ENCODE results near the gene RTP4.
"Not testable (repeated sequence)": the region's sequence is repeated elsewhere in the genome, so short reads cannot be mapped to it uniquely, and the experiment has no call there.

Gene RTP4

DNA sequence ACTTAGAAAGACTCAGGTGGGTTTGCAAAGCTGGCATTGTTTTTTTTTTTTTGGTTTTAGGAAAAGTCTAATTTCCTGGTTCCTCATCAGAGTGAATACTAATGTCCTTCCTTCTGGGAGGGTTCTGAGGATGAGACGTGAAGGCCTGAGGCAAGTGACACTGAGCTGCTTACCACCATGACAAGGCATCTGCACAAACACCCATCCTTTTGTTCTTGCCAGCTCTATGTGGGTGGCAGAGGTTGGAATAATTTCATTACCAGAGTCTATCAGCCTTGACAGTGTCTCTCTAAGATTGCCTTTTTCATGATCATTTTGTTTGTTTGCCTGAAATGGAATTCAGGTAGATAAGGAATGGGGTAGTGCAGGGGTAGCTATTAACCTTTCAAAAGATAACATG lies 17.1 kb downstream of the RTP4 start:
- H3K27ac Mint-ChIP-seq, result no peak overlapping the region
- H3K4me3 Mint-ChIP-seq, result no peak overlapping the region
- H3K27me3 Mint-ChIP-seq, result peaks cover 55 to 80% of the 10 kb centered on the region in 2 donors
- H3K4me1 Mint-ChIP-seq (ENCODE audit: low read depth in 2 of 2), result no peaks in the 10 kb centered on the region
- H3K9me3 Mint-ChIP-seq, result no peaks in the 10 kb centered on the region
- no peak for ATAC-seq (replicated peaks)
- DNase-seq, result no peak
- H3K36me3 Mint-ChIP-seq (ENCODE audit: insufficient read depth), result peaks cover 4% of the 10 kb centered on the region

DNA sequence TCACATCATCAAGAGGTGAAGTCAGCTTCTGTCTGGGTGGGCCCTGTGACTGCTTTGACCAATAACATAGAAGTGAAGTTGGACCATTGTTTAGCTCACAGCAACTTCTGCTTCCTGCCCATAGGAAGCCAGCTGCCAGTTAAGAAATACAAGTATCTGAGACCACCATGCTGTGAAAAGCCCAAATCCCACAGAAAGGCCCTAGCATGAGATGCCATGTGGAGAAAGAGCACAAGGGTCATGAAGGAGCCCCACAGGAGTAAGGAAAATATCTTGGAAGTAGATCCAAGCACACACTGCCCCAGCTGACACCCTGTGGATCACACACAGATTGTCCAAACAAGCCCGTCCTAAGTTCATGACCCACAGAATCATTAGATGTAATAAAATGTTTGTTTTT lies 28.5 kb downstream of the RTP4 start:
- H3K36me3 Mint-ChIP-seq (ENCODE audit: insufficient read depth), result no peaks in the 10 kb centered on the region
- no peaks in the 10 kb centered on the region for H3K9me3 Mint-ChIP-seq
- H3K4me3 Mint-ChIP-seq, result no peak overlapping the region
- no peaks in the 10 kb centered on the region for H3K4me1 Mint-ChIP-seq (ENCODE audit: low read depth in 2 of 2)
- no peak for DNase-seq
- no peak overlapping the region for H3K27ac Mint-ChIP-seq
- peaks cover 33 to 68% of the 10 kb centered on the region in 2 donors for H3K27me3 Mint-ChIP-seq
- no peak for ATAC-seq (replicated peaks)

DNA sequence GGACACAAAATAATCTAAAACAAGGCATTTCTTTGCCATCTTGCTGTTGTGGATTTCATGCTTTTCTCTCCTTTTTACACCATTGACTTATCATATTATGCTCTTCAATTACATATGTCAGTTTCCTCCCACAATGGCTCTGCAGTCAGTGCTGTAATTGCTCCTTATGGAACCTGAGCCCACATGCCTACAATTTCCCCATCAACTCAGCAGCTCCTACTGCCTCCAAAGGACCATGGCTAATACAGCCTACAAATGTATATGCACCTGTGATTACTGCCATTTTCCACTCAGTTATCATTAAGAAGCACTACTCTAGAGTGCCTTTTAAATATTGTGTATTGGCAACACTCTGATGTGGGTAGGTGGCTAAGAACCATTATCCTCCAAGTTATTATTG lies 30.8 kb downstream of the RTP4 start:
- no peak for ATAC-seq (replicated peaks)
- H3K27me3 Mint-ChIP-seq, result peaks cover 33 to 55% of the 10 kb centered on the region in 2 donors

DNA sequence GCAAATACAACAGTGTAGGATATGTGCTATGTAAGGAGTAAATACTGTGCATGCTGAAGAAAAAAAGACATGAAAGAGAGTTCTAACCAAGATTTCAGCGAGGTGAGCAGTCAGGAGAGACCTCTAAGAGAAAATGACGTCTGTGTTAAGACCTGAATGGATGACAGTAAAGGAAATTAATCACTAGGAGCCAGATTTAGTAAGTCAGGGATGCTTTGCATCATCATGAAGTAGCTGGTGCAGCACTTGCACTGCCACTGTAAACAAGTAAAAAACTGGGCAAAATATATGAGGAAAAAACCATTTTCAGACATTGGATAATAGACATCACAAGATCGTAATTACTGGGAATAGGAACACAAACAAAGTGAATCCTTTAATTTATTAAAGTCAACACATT lies 32.6 kb downstream of the RTP4 start:
- no peaks in the 10 kb centered on the region for H3K4me1 Mint-ChIP-seq (ENCODE audit: low read depth in 2 of 2)

More for the DNA sequence above, 30.8 kb downstream of the RTP4 start:
- Mint-ChIP-seq H3K36me3 (ENCODE audit: insufficient read depth) (no peaks in the 10 kb centered on the region), H3K4me3 (no peak overlapping the region), H3K27ac (no peak overlapping the region), H3K4me1 (ENCODE audit: low read depth in 2 of 2) (no peaks in the 10 kb centered on the region), H3K9me3 (no peaks in the 10 kb centered on the region)
- no peak for DNase-seq

DNA sequence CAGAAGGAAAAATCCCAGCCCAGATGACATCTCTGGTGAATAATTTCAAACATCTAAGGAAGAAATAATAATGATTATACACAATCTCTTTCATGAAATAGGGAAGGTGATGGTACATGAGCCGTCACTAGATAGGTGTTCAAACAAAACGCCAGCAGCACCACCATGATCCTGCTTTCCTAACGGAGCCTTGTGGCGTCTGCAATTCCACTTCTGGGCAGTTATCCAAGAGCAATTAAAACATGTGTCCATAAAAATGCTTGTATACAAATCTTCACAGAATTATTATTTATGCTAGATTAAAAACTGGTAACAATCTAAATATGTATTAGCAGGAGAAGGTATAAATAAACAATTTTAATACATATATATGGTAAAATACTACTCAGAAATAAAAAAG lies 33.7 kb downstream of the RTP4 start:
- DNase-seq (no peak), ATAC-seq (replicated peaks) (no peak)
- no peaks in the 10 kb centered on the region for H3K9me3 Mint-ChIP-seq
- H3K36me3 Mint-ChIP-seq (ENCODE audit: insufficient read depth), result no peaks in the 10 kb centered on the region
- peaks cover 43 to 63% of the 10 kb centered on the region in 2 donors for H3K27me3 Mint-ChIP-seq
- H3K4me1 Mint-ChIP-seq (ENCODE audit: low read depth in 2 of 2), result no peaks in the 10 kb centered on the region
- H3K4me3 Mint-ChIP-seq, result no peak overlapping the region
- H3K27ac Mint-ChIP-seq, result no peak overlapping the region

More for the DNA sequence above, 32.6 kb downstream of the RTP4 start:
- peaks cover 38 to 58% of the 10 kb centered on the region in 2 donors for H3K27me3 Mint-ChIP-seq
- no peak for ATAC-seq (replicated peaks)
- no peak for DNase-seq
- H3K27ac Mint-ChIP-seq, result no peak overlapping the region
- no peaks in the 10 kb centered on the region for H3K9me3 Mint-ChIP-seq
- no peaks in the 10 kb centered on the region for H3K36me3 Mint-ChIP-seq (ENCODE audit: insufficient read depth)
- H3K4me3 Mint-ChIP-seq, result no peak overlapping the region

DNA sequence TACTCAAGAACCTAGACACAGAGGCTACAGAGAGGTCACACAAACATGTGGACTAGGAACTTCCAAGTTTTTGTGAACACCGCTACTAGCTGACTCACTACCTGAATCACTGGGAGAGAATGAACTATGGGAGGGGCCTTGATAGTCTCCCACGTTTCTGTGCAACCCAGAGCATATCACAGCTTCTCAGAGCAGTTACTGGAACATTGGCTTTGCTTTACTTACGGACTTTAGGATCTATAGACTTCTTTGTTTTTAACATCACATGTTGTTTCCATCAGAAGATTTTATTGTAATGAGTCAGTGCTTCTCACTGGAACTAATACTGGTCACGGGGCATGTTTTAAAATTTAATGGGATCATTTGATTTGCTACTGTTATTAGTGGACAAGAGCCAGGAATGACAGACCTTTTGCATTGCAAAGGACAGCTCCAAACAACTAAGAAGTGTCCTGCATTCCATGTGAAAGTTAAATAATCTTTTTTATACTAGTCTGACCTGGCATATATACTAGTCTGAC lies 35.6 kb downstream of the RTP4 start:
- no peaks in the 10 kb centered on the region for H3K36me3 Mint-ChIP-seq (ENCODE audit: insufficient read depth)
- peaks cover 43 to 68% of the 10 kb centered on the region in 2 donors for H3K27me3 Mint-ChIP-seq
- no peaks in the 10 kb centered on the region for H3K4me1 Mint-ChIP-seq (ENCODE audit: low read depth in 2 of 2)
- no peaks in the 10 kb centered on the region for H3K9me3 Mint-ChIP-seq
- no peak overlapping the region for H3K27ac Mint-ChIP-seq
- no peak overlapping the region for H3K4me3 Mint-ChIP-seq
- ATAC-seq (replicated peaks), result no peak
- no peak for DNase-seq

DNA sequence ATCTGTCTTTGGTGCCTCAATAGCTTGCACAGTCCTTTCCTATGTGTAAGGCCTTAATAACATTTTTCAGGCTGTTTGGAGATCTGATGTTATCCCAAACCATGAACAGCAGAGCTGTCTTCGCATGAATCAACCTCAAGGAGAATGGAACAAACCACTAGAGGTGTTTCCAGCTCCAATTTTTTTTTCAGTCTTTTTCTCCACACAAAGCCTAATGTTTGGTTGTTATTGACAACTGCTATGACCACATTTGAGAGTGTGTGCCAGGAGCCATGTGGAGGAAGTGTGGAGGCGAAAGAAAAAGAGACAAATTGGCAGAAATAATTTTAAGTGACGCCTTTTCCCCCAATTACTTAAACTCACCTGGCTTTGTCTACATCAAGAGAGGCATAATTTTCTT lies 38.7 kb downstream of the RTP4 start:
- no peaks in the 10 kb centered on the region for H3K36me3 Mint-ChIP-seq (ENCODE audit: insufficient read depth)

DNA sequence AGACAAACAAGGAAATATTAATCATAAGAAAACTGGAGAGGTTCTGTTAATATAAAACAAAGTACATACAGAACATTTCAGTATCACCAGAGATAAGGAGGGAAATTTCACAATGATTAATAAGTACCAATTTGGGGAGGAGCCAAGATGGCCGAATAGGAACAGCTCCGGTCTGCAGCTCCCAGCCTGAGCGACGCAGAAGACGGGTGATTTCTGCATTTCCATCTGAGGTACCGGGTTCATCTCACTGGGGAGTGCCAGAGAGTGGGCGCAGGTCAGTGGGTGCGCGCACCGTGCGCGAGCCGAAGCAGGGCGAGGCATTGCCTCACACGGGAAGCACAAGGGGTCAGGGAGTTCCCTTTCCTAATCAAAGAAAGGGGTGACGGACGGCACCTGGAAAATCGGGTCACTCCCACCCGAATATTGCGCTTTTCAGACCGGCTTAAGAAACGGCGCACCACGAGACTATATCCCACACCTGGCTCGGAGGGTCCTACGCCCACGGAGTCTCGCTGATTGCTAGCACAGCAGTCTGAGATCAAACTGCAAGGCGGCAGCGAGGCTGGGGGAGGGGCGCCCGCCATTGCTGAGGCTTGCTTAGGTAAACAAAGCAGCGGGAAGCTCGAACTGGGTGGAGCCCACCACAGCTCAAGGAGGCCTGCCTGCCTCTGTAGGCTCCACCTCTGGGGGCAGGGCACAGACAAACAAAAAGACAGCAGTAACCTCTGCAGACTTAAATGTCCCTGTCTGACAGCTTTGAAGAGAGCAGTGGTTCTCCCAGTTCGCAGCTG lies 44.0 kb downstream of the RTP4 start:
- not testable (repeated sequence) for H3K36me3 Mint-ChIP-seq (ENCODE audit: insufficient read depth); H3K4me3 Mint-ChIP-seq; H3K9me3 Mint-ChIP-seq; ATAC-seq (replicated peaks); DNase-seq; H3K27ac Mint-ChIP-seq; H3K4me1 Mint-ChIP-seq (ENCODE audit: low read depth in 2 of 2)
- H3K27me3 Mint-ChIP-seq, result peaks cover 26 to 31% of the 10 kb centered on the region in 2 donors

More for the DNA sequence above, 38.7 kb downstream of the RTP4 start:
- Mint-ChIP-seq H3K9me3 (no peaks in the 10 kb centered on the region), H3K27me3 (peaks cover 48 to 53% of the 10 kb centered on the region in 2 donors), H3K27ac (no peak overlapping the region), H3K4me3 (no peak overlapping the region), H3K4me1 (ENCODE audit: low read depth in 2 of 2) (no peaks in the 10 kb centered on the region)
- DNase-seq (no peak), ATAC-seq (replicated peaks) (no peak)
